HL-60 (cell line): ENCODE results near the gene TMEM37.

Experiments used
- CTCF ChIP-seq: IDR thresholded peaks from one replicate; pipeline ENCODE4 v1.5.1; 2011; ENCODE audit warnings: low read length, control low read depth, inconsistent platforms; ENCODE audit not compliant: insufficient read depth
- GABPA ChIP-seq: IDR thresholded peaks from 2 replicates; pipeline ENCODE4 v1.6.1; 2012; ENCODE audit warnings: low read depth
- POLR2AphosphoS5 ChIP-seq: IDR thresholded peaks from 2 replicates; pipeline ENCODE4 v1.6.1; 2012; ENCODE audit warnings: low read depth
- SPI1 ChIP-seq: IDR thresholded peaks from 2 replicates; pipeline ENCODE4 v1.6.1; 2012; ENCODE audit warnings: low read depth, mild to moderate bottlenecking, borderline replicate concordance
- TF ChIP-seq, protein P1 (sequence below): IDR thresholded peaks from 2 replicates; pipeline ENCODE4 v1.6.1; 2012; ENCODE audit warnings: low read depth; ENCODE audit not compliant: insufficient replicate concordance

DNA sequence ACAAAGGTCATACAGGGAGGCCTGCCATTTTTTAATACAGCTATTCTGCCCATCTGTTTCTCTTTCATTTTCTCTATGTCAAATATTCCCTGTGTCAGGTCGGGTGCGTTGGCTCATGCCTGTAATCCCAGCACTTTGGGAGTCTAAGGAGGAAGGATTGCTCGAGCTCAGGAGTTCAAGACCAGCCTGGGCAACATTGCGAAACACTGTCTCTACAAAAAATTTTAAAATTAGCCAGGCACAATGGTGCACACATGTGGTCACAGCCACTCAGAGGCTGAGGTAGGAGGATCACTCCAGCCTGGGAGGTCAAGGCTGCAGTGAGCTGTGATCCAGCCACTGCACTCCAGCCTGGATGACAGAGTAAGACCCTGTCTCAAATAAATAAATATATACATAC, 34.7 kb downstream of the TMEM37 start:
- TF ChIP-seq POLR2AphosphoS5 = no peak
- no peak for TF ChIP-seq CTCF
- TF ChIP-seq, protein P1, sequence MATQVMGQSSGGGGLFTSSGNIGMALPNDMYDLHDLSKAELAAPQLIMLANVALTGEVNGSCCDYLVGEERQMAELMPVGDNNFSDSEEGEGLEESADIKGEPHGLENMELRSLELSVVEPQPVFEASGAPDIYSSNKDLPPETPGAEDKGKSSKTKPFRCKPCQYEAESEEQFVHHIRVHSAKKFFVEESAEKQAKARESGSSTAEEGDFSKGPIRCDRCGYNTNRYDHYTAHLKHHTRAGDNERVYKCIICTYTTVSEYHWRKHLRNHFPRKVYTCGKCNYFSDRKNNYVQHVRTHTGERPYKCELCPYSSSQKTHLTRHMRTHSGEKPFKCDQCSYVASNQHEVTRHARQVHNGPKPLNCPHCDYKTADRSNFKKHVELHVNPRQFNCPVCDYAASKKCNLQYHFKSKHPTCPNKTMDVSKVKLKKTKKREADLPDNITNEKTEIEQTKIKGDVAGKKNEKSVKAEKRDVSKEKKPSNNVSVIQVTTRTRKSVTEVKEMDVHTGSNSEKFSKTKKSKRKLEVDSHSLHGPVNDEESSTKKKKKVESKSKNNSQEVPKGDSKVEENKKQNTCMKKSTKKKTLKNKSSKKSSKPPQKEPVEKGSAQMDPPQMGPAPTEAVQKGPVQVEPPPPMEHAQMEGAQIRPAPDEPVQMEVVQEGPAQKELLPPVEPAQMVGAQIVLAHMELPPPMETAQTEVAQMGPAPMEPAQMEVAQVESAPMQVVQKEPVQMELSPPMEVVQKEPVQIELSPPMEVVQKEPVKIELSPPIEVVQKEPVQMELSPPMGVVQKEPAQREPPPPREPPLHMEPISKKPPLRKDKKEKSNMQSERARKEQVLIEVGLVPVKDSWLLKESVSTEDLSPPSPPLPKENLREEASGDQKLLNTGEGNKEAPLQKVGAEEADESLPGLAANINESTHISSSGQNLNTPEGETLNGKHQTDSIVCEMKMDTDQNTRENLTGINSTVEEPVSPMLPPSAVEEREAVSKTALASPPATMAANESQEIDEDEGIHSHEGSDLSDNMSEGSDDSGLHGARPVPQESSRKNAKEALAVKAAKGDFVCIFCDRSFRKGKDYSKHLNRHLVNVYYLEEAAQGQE = no peak
- TF ChIP-seq SPI1 = no peak
- no peak for TF ChIP-seq GABPA
